Calu3 (cell line): ENCODE measurements around the gene RBM18. TPM values are rescaled to one million over a fixed set of nuclear protein-coding genes. Genes with fewer than 3 reads are reported as not detected.

ENCODE experiments used
- BruUV-seq: library from RNA; stranded (reverse); fragments of 400-500 nt; replicated peaks from 2 replicates; lab custom pipeline; 2021; lab: Mats Ljungman, UMichigan
- CTCF ChIA-PET: fragments of 300-600 bp; sonication (Branson Sonifier 250); formaldehyde crosslinking; loops from one replicate; lab custom pipeline; 2022; ENCODE audit warnings: antibody characterized with exemption; lab: Charles Lee
- DNase-seq: peaks from one replicate; pipeline ENCODE4 v3.0.0; 2022
- H3K27ac Mint-ChIP-seq: one replicate; pipeline ENCODE4 v1.8.0; 2022; ENCODE audit warnings: mixed read lengths; ENCODE audit not compliant: unreplicated experiment
- H3K27me3 Mint-ChIP-seq: one replicate; pipeline ENCODE4 v1.8.0; 2022; ENCODE audit warnings: mixed read lengths; ENCODE audit not compliant: unreplicated experiment
- H3K36me3 Mint-ChIP-seq: one replicate; pipeline ENCODE4 v1.8.0; 2022; ENCODE audit warnings: mild to moderate bottlenecking, moderate library complexity, mixed read lengths; ENCODE audit not compliant: insufficient read depth, unreplicated experiment
- H3K4me1 Mint-ChIP-seq: one replicate; pipeline ENCODE4 v1.8.0; 2022; ENCODE audit warnings: mild to moderate bottlenecking, low read depth, mixed read lengths; ENCODE audit not compliant: unreplicated experiment
- H3K4me3 Mint-ChIP-seq: one replicate; pipeline ENCODE4 v1.8.0; 2022; ENCODE audit warnings: mild to moderate bottlenecking, low read depth, moderate library complexity, mixed read lengths; ENCODE audit not compliant: unreplicated experiment
- H3K9me3 Mint-ChIP-seq: one replicate; pipeline ENCODE4 v1.8.0; 2022; ENCODE audit warnings: low read depth, mixed read lengths; ENCODE audit not compliant: unreplicated experiment
- intact Hi-C: fragments of 100-400 bp; cut with micrococcal nuclease; formaldehyde crosslinking; loops from one replicate; pipeline ENCODE4 v1.10.0; 2022; ENCODE audit not compliant: unreplicated experiment
- total RNA-seq: library from RNA; stranded (reverse); gene quantifications from 2 replicates; pipeline ENCODE4 v1.2.3, GENCODE V29; 2022
- TF ChIP-seq, protein P1 (sequence below): fragments of 200-600 bp; IDR thresholded peaks from one replicate; pipeline ENCODE4 v1.8.0; 2022; ENCODE audit warnings: antibody characterized with exemption; ENCODE audit not compliant: unreplicated experiment

The RBM18 gene
- total RNA-seq, 1 experiment from 2014 or later = 13.1 TPM

DNA sequence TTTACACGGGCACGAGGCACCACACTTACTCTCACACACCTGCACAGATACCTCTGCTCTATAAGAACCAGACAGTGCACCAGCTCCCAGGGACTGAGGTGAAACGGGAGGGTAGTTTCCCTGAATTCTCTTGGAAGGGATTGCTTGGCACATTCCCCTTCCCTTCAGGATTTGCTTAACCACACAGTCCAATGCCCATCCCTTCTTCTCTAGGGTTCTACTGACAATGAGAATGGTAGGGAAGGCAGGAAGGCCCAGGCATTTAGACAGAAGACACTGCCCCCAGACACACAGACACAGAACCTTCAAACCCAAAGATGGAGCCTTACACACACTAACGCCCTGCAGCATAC is 35.2 kb downstream of the RBM18 start:
- H3K9me3 Mint-ChIP-seq = no peaks in the 10 kb centered on the region
- CTCF ChIA-PET = interaction anchor here (0.6 kb wide), 1 partner anchor 28 kb away, joined by 3 read pairs; no protein-coding TSS in a partner anchor
- intact Hi-C loops = no loop called here
- H3K27ac Mint-ChIP-seq = no peak overlapping the region
- no TSS peak for BruUV-seq
- H3K4me3 Mint-ChIP-seq = no peak overlapping the region
- no peaks in the 10 kb centered on the region for H3K36me3 Mint-ChIP-seq
- no peak for DNase-seq
- H3K4me1 Mint-ChIP-seq = no peaks in the 10 kb centered on the region
- H3K27me3 Mint-ChIP-seq = peaks cover 44% of the 10 kb centered on the region
- TF ChIP-seq, protein P1, sequence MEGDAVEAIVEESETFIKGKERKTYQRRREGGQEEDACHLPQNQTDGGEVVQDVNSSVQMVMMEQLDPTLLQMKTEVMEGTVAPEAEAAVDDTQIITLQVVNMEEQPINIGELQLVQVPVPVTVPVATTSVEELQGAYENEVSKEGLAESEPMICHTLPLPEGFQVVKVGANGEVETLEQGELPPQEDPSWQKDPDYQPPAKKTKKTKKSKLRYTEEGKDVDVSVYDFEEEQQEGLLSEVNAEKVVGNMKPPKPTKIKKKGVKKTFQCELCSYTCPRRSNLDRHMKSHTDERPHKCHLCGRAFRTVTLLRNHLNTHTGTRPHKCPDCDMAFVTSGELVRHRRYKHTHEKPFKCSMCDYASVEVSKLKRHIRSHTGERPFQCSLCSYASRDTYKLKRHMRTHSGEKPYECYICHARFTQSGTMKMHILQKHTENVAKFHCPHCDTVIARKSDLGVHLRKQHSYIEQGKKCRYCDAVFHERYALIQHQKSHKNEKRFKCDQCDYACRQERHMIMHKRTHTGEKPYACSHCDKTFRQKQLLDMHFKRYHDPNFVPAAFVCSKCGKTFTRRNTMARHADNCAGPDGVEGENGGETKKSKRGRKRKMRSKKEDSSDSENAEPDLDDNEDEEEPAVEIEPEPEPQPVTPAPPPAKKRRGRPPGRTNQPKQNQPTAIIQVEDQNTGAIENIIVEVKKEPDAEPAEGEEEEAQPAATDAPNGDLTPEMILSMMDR = no peak

DNA sequence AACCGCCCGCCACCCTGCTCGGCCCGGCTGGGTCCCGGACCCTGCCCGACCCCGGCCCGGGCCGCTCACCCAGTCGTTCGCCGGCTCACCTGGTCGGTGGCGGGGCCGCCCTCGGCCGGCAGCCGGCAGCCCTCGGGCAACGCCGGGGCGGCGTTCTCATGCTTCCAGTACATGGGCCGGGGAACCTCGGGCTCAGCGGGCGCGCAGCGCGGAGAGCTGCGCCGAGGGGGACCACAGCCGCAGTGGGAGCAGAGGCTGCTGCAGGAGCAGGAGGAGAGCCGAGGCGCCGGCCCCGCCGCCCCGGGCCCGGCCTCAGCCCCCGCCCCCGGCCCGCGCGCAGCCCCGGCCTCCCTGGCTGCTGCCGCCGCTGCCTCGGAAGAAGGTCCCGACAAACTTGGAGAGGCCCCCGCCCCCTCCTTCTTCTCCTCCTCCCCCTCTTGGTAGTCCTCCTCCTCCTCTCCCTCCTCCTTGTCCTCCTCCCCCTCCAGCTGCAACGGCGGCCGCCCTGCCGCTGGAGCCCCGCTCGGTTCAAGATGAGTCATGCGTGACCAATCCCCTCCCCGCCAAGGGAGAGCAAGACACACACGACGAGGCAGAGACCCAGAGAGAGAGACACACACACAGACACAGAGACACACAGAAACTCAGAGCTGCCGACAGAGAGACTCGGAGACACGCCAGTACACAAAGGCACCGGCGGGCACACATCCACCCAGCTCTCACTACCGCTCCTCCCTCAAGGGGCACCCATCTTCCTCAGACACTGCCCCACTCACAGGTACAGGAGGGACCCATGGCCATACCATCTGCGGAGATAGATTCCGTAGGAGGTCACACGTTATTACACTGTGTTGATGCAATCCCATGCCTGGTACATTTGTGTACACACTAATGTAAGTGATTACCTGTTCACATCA is 35.8 kb downstream of the RBM18 start, which contains the start of gene LHX6:
Gene LHX6 (minus strand): TSS at position 390 of the 917 bp plus-strand sequence. CDS start 217 bp downstream, at position 173.
- no TSS peak for BruUV-seq
- Mint-ChIP-seq H3K9me3 (no peaks in the 10 kb centered on the region), H3K27me3 (peaks cover 44% of the 10 kb centered on the region), H3K27ac (no peak within 1 kb of the TSS), H3K4me1 (no peaks in the 10 kb centered on the region), H3K36me3 (no peaks in the 10 kb centered on the region), H3K4me3 (no peak within 1 kb of the TSS)
- TF ChIP-seq, protein P1 = no peak
- DNase-seq = no peak
- intact Hi-C loops = no loop called here
- CTCF ChIA-PET = interaction anchor here (0.6 kb wide), 1 partner anchor 27 kb away, joined by 3 read pairs; no protein-coding TSS in a partner anchor

DNA sequence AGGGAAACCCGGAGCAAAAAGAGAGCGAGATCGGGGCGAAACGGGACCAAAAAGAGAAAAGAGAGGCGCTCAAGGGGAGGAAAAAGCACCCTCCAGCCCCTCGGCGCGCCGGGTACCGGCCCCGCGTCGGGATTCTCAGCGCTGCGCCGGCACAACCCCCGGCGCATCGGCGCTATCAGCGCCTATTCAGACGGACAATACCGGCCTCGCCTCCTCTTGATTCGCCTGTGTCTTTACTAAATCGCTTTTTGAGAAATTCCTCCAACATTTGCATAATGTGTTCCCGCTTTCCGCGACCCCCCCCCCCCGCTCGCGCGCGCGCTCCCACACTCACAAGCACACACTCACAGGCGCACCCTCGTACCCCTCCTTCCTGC is 36.5 kb downstream of the RBM18 start:
- TF ChIP-seq, protein P1 = no peak
- Mint-ChIP-seq H3K36me3 (no peaks in the 10 kb centered on the region), H3K9me3 (no peaks in the 10 kb centered on the region), H3K27me3 (peaks cover 45% of the 10 kb centered on the region), H3K4me3 (no peak overlapping the region), H3K4me1 (no peaks in the 10 kb centered on the region), H3K27ac (no peak overlapping the region)
- no peak for DNase-seq
- CTCF ChIA-PET = no interaction called here
- intact Hi-C loops = no loop called here
- no TSS peak for BruUV-seq

DNA sequence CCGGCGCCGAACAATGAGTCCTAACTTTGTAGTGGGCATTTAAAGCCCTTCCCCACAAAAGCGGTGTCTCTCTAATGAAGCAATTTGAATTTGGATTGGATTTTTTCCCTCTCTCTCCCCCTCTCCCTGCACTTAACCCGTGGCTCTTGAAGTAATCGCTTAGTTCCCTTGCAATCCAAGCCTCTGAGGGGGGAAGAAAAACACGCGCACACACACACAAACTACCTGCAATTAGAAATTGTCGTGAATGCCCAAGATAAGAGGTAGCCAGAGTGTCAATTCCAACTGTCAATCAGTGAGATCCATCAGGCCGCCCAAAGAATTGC is 37.1 kb downstream of the RBM18 start:
- H3K27ac Mint-ChIP-seq = no peak overlapping the region
- no peak for DNase-seq
- H3K27me3 Mint-ChIP-seq = peaks cover 52% of the 10 kb centered on the region
- H3K36me3 Mint-ChIP-seq = no peaks in the 10 kb centered on the region
- no peaks in the 10 kb centered on the region for H3K9me3 Mint-ChIP-seq
- CTCF ChIA-PET = no interaction called here
- TF ChIP-seq, protein P1 = no peak
- no peaks in the 10 kb centered on the region for H3K4me1 Mint-ChIP-seq
- H3K4me3 Mint-ChIP-seq = no peak overlapping the region
- BruUV-seq = no TSS peak
- intact Hi-C loops = no loop called here
